Muscle of back (tissue), 11 donors: ENCODE measurements around the gene DUSP6. TPM values are rescaled to one million over a fixed set of nuclear protein-coding genes. Genes with fewer than 3 reads are reported as not detected.
"Not testable (repeated sequence)": the region's sequence is repeated elsewhere in the genome, so short reads cannot be mapped to it uniquely, and the experiment has no call there.

Source experiments
- DNase-seq, 3 donors: peaks; one replicate each; pipeline versions ENCODE4 v3.0.0 to v3.0.0-alpha.2; 2013
- polyA plus RNA-seq, 10 donors: library from polyadenylated mRNA; unstranded; fragments of 120-200 nt; gene quantifications; one replicate each; pipeline ENCODE4 v1.2.1, GENCODE V29; 2013; ENCODE audit not compliant: insufficient read length in 10 of 10

DUSP6 gene
- polyA plus RNA-seq, 10 donors: 48.0 to 69.7 (median 62.9) TPM

DNA sequence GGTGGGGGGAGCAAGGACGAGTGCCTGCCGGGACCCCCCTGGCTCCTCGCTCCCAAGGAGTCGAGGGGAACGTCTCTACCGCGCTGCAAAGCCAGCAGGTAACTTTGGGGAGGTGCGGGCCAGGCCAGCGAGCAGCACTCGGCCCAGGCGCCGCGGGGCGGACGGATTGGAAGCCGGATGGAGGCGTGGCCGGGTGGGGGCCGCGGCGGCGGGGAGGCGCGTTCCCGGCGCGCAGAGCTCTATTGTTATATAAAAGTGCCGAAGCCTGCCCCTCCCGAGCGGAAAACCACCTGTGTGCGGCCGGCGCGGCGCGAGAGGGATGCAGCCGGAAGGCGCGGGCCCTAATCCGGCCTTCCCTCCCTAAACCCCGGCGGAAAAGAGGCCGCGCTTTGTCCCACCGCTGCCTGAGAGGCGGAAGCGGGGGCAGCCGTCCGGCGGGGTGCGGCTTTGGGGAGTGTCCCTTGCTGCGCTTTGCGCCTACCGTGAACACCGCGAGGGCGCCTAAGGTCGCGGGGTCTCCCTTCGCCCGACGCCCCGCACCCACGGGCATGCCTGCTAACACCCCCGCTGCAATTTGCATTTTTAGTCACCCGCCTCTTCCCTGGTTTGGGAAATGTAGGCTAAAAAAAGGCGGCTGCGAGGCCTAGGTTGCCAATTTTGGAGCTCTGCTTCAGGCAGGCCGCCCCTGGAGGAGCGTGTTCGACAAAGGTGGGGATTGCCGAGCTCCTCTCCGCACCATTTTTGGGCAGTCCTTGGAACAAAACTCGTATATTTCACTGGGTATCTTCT lies 1.7 kb upstream of the DUSP6 start:
- DNase-seq: peak in 2 of 3 donors; percentile 42 to 92

DNA sequence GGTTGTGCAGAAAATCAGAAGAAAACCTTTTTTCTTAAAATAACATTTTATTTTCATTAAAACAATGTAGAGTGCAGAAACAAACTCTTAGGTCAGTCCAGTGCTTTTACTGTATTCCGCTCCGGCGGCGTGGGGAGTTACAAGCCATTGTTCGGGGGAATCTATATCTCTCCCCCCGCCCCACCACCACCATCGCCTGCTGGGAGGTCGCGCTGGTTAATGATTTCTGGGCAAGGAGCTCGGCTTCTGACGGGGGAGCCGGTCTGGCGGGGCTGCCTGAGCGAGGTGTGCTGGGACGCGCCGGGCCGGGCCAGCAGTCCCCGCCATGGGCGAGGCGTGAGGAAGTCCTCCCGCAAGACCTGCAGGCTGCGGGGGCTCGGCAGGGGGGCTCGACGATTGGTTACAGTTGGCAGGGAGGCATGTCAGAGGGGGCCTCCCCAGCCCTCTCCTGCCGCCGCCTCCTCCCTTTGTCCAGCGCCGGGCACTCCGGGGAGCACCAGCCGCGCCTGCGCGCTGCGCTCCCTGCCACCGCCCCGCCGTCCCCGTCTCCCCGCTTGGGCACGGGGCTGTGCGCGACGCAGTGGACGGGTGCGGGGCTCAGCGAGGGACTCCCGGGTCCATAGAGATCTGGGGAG lies 1.0 kb upstream of the DUSP6 start:
- DNase-seq: peak in 1 of 3 donors; percentile 43

GRCh38 chr12:89352242-89352491 lies 134 bp downstream of the DUSP6 start:
- DNase-seq: no peak

GRCh38 chr12:89351489-89352241 lies 636 bp downstream of the DUSP6 start:
- peak in 1 of 3 donors; percentile 86 for DNase-seq

DNA sequence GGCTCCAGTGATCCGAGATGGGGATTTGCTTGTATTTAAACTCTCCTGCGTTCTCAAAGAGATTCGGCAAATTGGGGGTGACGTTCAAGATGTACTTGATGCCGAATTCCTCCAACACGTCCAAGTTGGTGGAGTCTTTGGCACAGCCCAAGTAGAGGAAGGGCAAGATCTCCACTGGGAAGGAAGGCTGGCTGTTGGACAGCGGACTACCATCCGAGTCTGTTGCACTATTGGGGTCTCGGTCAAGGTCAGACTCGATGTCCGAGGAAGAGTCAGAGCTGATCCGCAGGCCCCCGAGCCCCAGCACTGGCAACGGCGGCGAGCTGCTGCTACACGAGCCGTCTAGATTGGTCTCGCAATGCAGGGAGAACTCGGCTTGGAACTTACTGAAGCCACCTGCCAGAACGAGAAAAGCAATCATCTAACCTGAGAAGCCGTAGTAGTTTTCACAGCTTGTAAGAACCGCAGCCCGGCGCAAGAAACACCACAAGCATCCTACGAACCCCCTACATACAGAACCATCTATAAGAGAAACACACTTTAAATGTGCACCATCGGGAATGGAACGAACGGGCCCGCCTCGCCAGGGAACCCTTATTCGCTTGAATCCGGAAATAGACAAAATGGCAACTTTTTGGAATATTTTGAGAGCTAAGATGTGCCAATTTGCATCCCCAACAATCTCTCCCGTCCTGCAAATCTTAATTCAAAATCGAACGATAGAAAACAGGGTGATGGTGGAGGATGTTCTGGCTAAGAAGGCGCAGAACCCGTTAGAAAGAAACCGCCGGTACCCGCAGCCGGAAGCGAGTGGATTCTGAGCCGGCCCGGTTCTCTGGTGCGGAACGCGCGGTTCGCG lies 1.4 kb downstream of the DUSP6 start:
- DNase-seq: peak in 1 of 3 donors; percentile 63

- DNase-seq: no peak
Measured at GRCh38 chr12:89350260-89350629, 2.1 kb downstream of the DUSP6 start.

GRCh38 chr12:89349814-89350213 lies 2.5 kb downstream of the DUSP6 start:
- DNase-seq: peak in 2 of 3 donors; percentile 31 to 83

GRCh38 chr12:89348894-89349699 lies 3.2 kb downstream of the DUSP6 start:
- peak in 1 of 3 donors; percentile 44 for DNase-seq

- no peak for DNase-seq
Measured at GRCh38 chr12:89347325-89347829, 4.9 kb downstream of the DUSP6 start.

DNA sequence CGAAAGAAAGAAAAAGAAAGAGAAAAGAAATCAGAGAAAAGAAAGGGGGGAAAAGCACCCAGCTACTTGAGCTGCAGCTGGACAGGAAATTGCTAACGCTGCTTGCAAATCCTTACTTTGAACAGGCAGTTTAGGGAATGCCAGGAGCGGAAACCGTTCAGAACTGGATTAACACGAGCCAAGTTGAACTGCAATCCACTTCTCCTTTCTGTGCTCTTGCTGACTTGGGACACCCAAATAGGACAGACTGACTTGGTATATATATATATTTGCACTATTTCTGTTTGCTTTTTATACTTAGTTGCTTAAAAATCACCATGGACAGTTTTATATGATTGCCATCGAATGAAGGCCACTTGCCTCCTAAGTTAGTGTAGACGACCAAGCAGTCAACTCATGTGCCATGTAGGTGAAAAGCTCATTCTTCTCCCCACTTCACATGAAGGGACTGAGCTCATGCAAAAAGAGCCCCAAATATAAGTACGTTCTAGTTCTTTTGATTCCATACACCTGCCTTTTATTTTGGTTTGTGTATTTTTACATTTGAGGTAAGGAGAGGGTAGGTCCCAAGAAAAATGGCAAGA lies 5.5 kb downstream of the DUSP6 start:
- DNase-seq: peak; percentile 48 to 87 (median 69)

- peak; percentile 61 to 85 (median 72) for DNase-seq
Measured at GRCh38 chr12:89345830-89346740, 6.2 kb downstream of the DUSP6 start.

DNA sequence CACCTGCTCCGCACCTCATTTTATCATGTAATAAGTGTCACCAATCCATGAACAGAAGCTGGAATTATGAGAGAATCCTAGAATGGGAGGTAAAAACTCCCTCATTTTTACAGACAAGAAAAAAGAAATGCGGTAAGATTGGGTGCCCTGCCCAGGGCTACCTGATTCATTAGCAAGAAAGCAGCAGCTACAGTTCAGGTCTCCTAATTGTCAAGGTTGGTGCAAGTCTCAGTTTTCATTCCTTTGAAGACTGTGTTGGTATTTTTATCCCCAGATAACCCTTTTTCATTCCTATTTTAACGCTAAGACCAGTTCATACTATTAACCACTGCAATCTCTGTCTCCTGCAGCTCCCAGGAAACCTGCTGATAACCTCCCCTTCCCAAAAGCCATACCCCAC lies 6.9 kb downstream of the DUSP6 start:
- no peak for DNase-seq

GRCh38 chr12:89344862-89345202 lies 7.5 kb downstream of the DUSP6 start:
- DNase-seq: no peak

GRCh38 chr12:89344043-89344861 lies 8.0 kb downstream of the DUSP6 start:
- no peak for DNase-seq

DNA sequence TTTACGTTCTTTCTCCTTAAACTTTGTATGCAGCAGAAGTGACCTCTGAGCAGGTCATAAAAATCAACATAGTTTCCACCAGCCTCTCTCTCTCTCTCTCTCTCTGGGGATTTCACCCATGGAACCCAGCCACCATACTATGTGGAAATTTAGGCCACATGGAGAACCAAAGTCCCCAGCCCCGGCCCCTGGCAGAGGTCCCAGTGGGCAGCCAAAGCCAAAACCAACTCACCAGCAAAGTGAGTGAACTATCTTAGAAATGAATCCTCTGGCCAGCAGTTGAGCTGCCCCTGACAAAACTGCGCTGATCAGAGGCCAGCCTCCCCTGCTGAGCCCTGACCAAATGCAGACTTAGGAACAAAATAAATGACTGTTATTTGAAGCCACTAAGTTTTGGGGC lies 9.2 kb downstream of the DUSP6 start:
- no peak for DNase-seq

- no peak for DNase-seq
Measured at GRCh38 chr12:89340861-89341260, 11.4 kb downstream of the DUSP6 start.

DNA sequence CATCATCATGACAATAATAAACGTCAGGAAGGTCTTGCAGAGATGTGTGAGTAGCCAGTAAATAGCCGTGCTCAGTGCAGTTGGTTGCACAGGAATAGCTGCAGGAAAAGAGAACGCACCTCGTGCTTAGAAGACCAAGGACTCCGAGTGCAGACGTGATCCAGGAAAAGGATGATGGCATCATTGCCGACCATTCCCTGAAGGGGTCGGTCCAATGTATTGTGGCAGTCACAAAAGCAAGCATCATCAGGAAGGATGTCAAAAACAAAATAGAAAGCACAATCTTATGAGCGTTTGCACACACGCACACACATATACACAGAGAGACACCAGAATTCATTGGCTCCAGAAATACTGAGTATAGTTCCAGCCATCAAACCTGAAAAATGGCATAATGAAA lies 12.8 kb downstream of the DUSP6 start:
- peak in 1 of 3 donors; percentile 42 for DNase-seq

DNA sequence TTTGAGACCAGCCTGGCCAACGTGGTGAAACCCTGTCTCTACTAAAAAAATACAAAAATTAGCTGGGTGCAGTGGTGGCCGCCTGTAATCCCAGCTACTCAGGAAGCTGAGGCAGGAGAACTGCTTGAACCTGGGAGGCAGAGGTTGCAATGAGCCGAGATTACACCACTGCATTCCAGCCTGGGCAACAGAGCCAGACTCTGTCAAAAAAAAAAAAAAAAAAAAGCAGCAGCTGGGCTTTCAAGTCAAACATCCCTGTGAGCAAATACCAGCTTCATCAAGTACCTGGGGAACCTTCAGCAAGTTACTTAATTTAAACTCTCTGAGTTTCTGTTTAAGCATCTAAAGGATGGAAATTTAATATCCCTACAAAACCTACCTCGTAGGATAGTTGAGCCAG lies 15.2 kb downstream of the DUSP6 start:
- DNase-seq: not testable (repeated sequence)
